OCI-LY3 (cell line): ENCODE measurements around the gene AGBL1.

Experiments
- CTCF ChIP-seq: fragments of 200-600, 300-600 bp; sonication (generic); IDR thresholded peaks from 2 replicates; pipeline ENCODE4 v1.5.1; 2014; ENCODE audit warnings: antibody characterized with exemption, low read length, low read depth
- EZH2phosphoT487 ChIP-seq: fragments of 200-600 bp; shearing (Covaris generic); IDR thresholded peaks from 2 replicates; pipeline ENCODE4 v1.6.1; 2018; ENCODE audit warnings: antibody characterized with exemption, mixed run types, low read depth

- no peak for TF ChIP-seq CTCF
- TF ChIP-seq EZH2phosphoT487, result no peak
Measured at GRCh38 chr15:86942285-86942684, 862.6 kb downstream of the AGBL1 start.
